Fibroblast of villous mesenchyme (primary cell): ENCODE results near the gene EXOC3L1. TPM values are rescaled to one million over a fixed set of nuclear protein-coding genes. Genes with fewer than 3 reads are reported as not detected.

ENCODE experiments used
- DNase-seq: peaks from one replicate; pipeline ENCODE4 v3.0.0-alpha.2; 2010; ENCODE audit warnings: low read depth
- H3K4me3 ChIP-seq: 2 replicates; pipeline ENCODE4 v1.5.1; 2011; ENCODE audit warnings: low read depth, mild to moderate bottlenecking, low read length
- CTCF ChIP-seq: IDR thresholded peaks from 2 replicates; pipeline ENCODE4 v1.5.1; 2012; ENCODE audit warnings: low read depth, mild to moderate bottlenecking, low read length; ENCODE audit not compliant: insufficient read depth
- total RNA-seq: library from RNA; depleted of rRNA; stranded (reverse); fragments of >200 nt; gene quantifications from 2 replicates; pipeline ENCODE4 v1.2.3, GENCODE V29; 2012

Gene EXOC3L1
- total RNA-seq, 1 donor: not detected

GRCh38 chr16:67174706-67175231, 15.2 kb downstream of the EXOC3L1 start:
- DNase-seq: no peak
- peak overlapping the region; percentile 60 for H3K4me3 ChIP-seq
- TF ChIP-seq CTCF: no peak

- peak overlapping the region; percentile 60 for H3K4me3 ChIP-seq
- TF ChIP-seq CTCF: peak; percentile 29
- DNase-seq: peak; percentile 86
Observed at GRCh38 chr16:67173808-67174705, 15.9 kb downstream of the EXOC3L1 start.

GRCh38 chr16:67173323-67173722, 16.6 kb downstream of the EXOC3L1 start:
- H3K4me3 ChIP-seq: peak overlapping the region; percentile 60
- no peak for TF ChIP-seq CTCF
- DNase-seq: no peak

GRCh38 chr16:67170949-67171649, 18.8 kb downstream of the EXOC3L1 start:
- TF ChIP-seq CTCF: no peak
- no peak for DNase-seq
- H3K4me3 ChIP-seq: peak overlapping the region; percentile 57

- peak within 1 kb of the TSS; percentile 57 for H3K4me3 ChIP-seq
- peak; percentile 94 for DNase-seq
- no peak for TF ChIP-seq CTCF
Observed at GRCh38 chr16:67170168-67170948, 19.6 kb downstream of the EXOC3L1 start, which contains the start of gene NOL3. TSS of gene NOL3 (plus strand) at chr16:67170538.

GRCh38 chr16:67169642-67170167, 20.2 kb downstream of the EXOC3L1 start:
- TF ChIP-seq CTCF: peak; percentile 76
- H3K4me3 ChIP-seq: peak overlapping the region; percentile 57
- DNase-seq: peak; percentile 43
